SHP77 (cell line): ENCODE results near the gene PGLYRP2.
A peak's percentile ranks its signal among the peaks of the same experiment; 100 is the strongest.

Experiments used
- DNase-seq, 2 experiments: peaks; one replicate each; lab custom pipeline; 2025; lab: John Stamatoyannopoulos, UW

Gene PGLYRP2

DNA sequence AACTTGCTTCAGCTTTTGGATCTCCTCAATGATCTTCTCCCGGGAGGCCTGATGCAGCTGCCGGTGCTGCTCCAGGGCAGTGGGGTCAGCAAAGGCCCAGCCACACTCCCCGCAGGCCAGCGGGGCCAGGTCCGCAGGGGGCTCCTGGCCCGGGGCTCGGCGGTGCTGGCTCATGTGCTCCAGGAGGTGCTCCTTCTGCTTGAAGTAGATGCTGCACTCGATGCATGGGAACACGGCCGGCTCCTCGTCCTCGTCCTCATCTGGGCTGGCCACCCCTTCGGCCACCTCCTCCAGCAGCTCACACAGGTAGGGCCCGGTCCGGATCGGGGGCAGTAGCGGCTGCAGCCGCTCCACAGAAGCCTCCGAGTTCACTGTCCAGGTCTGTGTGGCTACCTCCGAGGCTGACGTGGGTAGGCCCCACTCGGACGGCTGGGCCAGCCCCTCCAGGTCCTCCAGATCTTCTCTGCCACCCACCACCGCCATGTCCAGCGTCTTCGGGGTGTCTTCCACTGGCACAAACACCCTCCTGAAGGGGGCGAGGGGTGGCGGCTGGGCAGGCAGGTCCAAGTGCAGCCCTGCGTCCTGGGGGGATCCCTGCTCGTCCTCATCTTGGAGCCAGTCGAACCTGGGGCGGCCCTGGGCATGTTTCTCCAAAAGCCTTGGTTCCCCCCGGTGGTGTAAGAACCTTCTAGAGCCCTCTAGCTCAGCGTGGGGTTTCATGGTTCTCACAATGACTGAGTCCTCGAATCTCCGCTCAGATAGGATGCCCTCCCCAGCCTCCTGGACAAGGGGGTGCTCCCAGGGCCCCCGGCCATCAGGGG is 39.3 kb downstream of the PGLYRP2 start:
- DNase-seq, result no peak

DNA sequence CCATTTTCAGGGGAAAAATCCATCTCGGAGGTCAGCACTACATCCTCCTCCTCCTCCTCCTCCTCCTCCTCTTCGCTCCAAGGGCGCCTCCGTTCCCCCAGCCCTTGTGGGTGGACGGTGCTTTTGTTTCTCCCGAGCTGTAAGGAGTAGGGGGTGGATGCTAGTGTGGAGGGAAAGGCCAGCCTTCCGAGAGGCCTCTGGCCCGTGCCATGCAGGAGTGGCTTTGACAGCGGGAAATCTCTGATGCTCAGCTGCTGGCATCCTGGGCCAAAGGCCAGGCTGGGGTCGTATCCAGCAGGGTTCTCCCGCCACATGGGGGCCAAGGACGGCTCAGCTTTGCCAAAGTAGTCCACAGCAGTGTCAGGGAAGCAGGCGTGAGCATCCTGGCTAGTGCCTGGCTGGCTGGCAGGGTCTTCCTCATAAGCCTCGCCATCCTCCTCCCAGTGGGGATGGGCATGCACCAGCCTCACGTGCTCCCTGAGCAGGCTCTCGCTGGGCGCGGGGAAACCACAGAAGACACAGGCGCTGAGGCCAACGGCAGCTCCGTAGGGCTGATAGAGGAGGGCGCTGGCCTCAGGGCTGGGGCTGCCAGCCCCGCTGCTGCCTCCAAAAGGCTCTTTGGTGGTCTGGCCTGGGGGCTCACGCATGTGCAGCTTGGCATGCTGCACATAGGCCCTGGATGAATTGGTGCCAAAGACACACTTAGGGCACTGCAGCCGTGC is 40.1 kb downstream of the PGLYRP2 start:
- DNase-seq, result no peak

GRCh38 chr19:15438577-15438976 is 40.7 kb downstream of the PGLYRP2 start:
- no peak for DNase-seq

- no peak for DNase-seq
Measured at GRCh38 chr19:15438124-15438496, 41.2 kb downstream of the PGLYRP2 start.

- DNase-seq, result no peak
Measured at GRCh38 chr19:15437355-15438123, 41.8 kb downstream of the PGLYRP2 start.

DNA sequence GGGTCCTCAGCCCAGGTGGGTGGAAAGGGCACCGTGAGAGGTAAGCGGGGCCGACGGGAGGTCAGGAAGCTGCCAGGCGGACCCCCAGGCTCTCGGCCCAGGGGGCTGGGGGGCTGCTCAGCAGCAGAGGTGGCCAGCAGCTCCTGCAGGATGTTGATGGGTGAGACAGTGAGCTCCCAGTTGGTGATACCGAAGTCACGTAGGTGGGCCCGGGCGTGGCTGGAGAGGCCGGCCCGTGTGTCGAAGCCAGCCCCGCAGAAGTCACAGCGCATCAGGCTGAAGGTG is 42.5 kb downstream of the PGLYRP2 start:
- DNase-seq, result no peak

DNA sequence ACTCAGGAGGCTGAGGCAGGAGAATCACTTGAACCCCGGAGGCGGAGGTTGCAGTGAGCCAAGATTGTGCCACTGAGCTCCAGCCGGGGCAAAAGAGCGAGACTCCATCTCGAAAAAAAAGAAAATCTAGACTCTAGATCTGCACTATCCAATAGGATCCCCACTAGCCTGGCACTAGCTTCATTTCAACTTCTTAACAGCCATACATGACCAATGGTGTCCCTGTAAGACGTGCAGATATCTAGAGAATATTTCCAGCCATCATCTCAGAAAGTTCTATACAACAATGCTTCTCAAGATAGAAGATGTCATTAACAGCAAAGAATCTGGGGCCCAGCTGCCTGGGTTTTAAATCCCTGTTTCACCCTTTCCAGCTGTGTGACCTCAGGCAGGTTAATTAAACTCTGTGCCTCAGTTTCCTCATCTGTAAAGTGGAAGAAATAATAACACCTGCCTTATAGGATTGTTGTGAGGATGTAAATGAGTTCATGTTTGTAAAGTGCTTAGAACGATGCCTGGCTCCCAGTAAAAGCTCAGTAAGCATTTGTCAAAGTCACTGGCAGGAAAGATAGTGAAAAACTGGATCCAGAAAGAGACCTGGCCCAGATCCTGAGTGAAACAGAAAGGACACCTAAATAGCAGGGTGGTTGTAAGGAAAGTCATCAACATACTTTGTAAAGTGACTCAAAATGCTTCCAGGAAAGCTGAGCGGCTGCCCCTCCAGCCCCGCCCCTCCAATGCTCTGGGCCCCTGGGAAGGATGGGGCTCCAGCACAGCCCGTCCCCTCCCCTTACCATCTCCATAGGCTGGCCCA is 43.1 kb downstream of the PGLYRP2 start:
- no peak for DNase-seq

- DNase-seq, result no peak
Measured at GRCh38 chr19:15433519-15434069, 45.7 kb downstream of the PGLYRP2 start.

DNA sequence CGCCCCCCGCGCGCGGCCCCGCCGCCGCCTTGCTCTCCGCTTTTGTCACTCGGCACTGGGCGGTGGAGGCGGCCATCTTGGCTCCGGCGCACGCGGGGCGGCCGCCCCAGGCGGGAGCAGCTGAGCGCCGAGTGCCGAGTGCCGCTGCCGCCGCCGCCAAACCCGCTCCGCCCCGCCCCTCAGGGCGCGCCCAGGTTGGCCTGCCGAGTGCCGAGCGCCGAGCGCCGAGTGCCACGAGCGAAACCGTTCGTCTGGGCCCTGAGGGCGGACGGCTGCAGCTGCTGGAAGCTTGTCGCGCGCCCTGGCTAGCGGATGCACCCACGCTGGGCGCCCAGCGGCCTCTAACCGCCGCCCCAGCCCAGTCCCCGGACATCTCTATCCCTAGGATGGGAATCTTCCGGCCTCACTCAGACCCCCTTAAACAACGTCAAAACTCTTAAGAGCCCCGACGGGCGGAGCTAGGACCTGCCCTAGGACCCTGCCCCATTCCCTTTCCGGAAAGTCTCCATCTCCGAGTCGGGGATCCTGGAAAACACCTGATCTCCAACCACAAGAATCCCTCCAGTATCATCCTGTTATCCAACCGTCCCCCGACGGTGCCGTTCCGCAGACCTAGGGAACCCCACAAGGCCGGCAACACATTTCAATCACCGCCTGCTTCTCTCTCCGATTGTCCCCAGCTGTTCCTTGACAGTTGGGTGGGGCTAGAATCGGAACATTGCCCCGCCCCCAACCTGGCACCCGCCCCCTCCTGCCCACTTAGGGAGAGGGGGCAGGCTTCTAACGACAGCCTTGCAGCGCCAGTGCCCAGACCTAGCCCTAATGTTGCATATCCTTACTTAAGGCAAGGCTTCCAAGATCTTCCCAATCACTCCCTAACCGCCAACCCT is 46.4 kb downstream of the PGLYRP2 start:
- peak; percentile 62 to 89 for DNase-seq

- no peak for DNase-seq
Measured at GRCh38 chr19:15432018-15432494, 47.2 kb downstream of the PGLYRP2 start.

GRCh38 chr19:15431396-15432017 is 47.8 kb downstream of the PGLYRP2 start:
- DNase-seq, result no peak

DNA sequence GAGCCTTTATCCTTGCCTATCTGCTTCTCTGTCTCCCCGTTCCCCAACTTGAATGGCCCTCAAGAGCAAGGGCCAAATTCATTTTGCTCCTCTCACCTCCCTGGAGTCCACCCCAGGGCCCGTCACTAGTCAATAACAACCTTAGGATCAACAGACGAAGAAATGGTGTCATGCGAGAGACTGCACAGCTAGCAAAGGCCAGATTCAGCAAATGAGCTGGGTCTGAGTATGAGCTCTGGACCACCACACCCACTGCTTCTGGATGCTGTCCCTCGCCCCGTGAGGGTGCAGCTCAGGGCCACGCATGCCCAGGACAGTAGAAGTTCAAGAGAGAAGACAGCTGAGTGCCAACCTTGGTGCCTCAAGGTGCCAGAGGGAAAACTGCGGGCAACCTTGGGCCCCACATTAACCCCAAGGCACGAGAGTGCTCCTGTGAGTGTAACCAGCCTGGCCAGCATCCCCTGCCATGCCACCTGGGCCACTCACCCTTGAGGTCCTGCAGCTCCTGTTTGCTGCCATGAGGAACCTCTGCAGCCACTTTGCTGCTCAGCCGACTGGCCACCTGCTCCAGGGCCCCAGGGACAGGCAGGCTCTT is 48.7 kb downstream of the PGLYRP2 start:
- no peak for DNase-seq

- no peak for DNase-seq
Measured at GRCh38 chr19:15429825-15430467, 49.4 kb downstream of the PGLYRP2 start.

DNA sequence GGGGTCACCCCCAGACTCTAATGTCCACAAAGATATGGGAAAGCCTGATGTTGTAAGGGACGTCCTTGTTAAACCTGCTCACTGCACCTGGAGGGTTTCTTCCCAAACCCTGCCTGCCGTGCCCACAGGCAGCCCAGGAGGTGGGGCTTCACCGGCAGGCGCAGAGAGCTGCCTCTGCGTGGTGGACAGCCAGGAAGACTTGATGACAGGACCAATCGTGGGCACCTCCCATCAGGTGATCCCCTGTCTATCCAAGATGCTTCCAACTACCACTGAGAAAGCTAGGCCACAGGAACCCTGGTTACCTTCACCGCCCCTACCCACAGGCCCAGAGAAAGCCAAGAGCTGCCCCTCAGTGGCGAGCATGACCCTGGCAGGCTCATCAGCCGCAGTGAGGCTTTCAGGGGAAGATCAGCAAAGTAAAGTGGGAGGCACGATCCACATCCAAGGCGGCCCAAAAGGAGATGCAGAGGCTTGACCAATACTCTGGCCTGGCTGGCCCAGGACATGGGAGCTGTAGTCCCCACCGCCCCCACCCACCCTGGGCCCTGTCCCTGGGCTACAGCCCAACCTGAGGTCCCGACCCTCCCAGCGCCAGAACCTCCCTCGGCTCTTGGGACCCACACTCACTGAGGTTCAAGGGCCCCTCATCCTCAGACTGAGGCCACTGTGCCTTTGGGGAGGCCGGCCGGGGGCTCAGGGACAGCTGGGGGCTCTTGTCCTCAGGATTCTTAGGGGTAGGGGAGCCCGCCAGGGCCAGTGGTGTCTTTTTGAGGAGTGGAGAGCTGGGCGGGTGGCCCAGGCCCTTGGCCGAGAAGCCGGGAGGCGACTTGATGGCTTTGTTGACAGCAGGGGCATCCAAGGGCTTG is 50.1 kb downstream of the PGLYRP2 start:
- no peak for DNase-seq

DNA sequence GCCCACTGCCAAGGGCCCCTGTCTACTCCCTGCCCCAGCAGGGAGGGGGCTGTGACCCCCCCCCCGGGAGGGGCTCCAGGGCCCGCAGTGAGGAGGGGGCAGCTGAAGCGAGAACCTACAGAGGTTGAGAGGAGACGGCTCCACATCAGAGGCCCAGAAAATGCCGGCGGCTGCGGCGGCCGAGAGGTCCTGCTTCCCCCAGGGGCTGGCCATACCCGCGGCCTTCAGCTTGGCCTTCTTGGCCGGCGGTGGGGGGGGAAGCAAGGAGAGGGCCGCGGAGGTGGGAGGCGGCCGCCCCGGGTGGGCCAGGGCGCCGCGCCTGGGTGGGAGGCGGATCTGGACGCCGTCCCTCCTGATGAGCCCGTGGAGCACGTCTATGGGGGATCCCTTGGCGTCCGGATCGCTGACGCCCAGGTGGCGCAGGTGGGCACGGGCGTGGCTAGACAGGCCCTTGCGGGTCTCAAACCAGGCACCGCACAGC is 51.3 kb downstream of the PGLYRP2 start:
- DNase-seq, result no peak

DNA sequence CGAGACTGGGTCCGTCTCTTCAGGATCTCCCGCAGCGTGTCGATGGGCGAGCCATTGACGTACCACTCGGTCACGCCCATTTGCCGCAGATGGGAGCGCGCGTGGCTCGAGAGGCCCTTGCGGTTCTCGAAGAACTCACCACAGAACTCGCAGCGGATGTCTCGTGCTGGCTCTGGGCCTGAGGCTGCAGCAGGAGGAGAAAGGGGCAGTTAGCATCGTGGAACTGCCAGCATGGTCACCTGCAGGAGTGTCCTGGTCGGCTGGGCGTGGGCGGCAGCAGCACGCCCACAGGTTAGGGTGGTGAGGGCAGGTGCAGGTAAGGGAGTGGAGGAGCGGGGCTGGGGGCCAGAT is 52.0 kb downstream of the PGLYRP2 start:
- no peak for DNase-seq

- DNase-seq, result no peak
Measured at GRCh38 chr19:15426485-15427349, 52.6 kb downstream of the PGLYRP2 start.
